HS-5 (cell line): Measurements from ENCODE around the gene RHBDL3.

Experiments used
- DNase-seq: peaks from one replicate; pipeline ENCODE4 v3.0.0-alpha.2; 2012; ENCODE audit warnings: low read depth

Gene RHBDL3

DNA sequence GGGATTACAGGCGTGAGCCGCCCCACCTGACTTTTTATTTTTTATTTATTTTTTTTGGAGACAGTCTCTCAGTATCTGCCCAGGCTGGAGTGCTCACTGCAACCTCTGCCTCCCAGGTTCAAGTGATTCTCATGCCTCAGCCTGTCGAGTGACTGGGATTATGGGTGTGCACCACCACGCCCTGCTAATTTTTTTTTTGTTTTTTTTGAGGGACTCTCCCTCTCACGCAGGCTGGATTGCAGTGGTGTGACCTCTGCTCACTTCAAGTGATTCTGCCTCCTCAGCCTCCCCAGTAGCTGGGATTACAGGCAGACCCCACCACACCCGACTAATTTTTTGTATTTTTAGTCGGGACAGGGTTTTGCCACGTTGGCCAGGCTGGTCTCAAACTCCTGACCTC is 92.0 kb downstream of the RHBDL3 start:
- no peak for DNase-seq

DNA sequence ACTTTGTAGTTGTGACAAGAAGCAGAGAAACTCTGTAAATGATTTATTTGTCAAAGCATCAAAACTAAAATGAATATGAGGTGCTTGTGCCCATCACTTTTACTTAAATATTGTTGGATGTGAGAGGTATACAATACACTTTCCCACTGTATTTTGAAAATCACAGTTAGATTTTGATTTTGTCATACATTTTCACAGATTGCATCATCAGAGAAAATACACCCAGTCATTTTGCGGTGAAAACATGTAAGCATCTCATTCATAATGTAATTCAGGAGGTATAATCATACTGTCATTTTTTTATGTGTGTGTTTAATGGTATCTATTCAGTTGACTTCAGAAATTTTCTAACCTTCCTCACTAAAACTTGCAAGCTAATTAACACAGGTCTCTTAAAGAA is 95.6 kb downstream of the RHBDL3 start:
- no peak for DNase-seq

- DNase-seq: no peak
Measured at GRCh38 chr17:32370426-32370825, 104.8 kb downstream of the RHBDL3 start.
